ENCODE data around the gene YY1. TPM values are rescaled to one million over a fixed set of nuclear protein-coding genes. Genes with fewer than 3 reads are reported as not detected.

YY1 gene
- total RNA-seq, result 10 to 100 TPM; 88.6 to 98.2 TPM

DNA sequence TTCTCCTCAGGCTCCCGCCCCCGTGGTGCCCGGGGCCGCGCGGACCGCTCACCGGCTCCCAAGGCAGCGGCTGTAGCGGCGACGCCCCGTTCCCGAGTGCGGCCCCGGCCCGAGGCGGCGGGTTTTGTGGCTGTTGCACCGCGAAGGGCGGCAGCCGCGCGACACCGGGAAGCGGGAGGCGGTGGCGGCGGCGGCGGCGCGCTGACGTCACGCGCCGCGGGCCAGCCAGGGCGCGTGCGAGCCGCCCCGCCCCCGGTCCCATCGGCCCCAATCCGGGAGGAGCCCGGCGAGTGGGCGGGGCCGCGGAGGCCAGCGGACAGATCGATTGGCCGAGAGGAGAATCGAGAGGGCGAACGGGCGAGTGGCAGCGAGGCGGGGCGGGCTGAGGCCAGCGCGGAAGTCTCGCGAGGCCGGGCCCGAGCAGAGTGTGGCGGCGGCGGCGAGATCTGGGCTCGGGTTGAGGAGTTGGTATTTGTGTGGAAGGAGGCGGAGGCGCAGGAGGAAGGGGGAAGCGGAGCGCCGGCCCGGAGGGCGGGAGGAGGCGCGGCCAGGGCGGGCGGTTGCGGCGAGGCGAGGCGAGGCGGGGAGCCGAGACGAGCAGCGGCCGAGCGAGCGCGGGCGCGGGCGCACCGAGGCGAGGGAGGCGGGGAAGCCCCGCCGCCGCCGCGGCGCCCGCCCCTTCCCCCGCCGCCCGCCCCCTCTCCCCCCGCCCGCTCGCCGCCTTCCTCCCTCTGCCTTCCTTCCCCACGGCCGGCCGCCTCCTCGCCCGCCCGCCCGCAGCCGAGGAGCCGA lies at the start of gene YY1:
TSS of gene YY1 (plus strand) at position 726 of the 792 bp plus-strand sequence. CDS start 101 bp downstream, outside the sequence.
- intact Hi-C loops (cut with micrococcal nuclease), result loop anchor here (1.0 to 5.0 kb wide), 4 partner anchors 17 to 1524 kb away; partner anchors contain the start of genes CCNK, PPP2R5C and SETD3
- DNase-seq, result peak; percentile 99
- Mint-ChIP-seq H3K27me3 (peaks cover 2% of the 10 kb centered on the region), H3K36me3 (peaks cover 36% of the 10 kb centered on the region), H3K4me1 (ENCODE audit: low read depth) (peaks cover 58% of the 10 kb centered on the region), H3K27ac (peak within 1 kb of the TSS; percentile 99), H3K4me3 (peak within 1 kb of the TSS; percentile 89), H3K9me3 (no peaks in the 10 kb centered on the region)
- POLR2A ChIA-PET, result interaction anchor here (1.0 to 5.0 kb wide), 3 partner anchors 15 to 139 kb away, joined by 3 to 64 read pairs (median 7); no protein-coding TSS in a partner anchor
- CTCF ChIA-PET, result interaction anchor here (2.1 to 3.2 kb wide), 3 partner anchors 17 to 255 kb away, joined by 6 to 19 read pairs (median 17); no protein-coding TSS in a partner anchor

DNA sequence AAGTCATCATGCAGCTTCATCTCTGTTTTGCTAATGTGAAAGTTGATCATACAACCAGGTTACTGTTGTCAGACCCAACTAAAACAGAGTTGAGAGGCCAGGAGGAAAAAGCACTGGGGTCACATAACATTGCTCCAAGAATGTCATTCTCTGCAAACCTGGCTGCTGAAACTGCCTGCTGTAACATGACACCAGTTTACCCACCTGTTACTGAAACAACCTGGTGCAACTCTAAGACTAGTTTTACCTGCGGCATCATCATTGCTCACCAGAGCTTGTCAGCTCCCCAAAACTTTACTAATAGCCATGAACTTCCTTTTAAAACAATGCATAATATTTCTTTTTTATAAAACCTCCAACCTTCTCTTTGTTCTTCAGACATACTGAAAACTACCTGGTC lies 48.8 kb upstream of the YY1 start:
- no peak overlapping the region for H3K4me3 Mint-ChIP-seq
- ChIA-PET POLR2A (no interaction called here), CTCF (no interaction called here)
- no peaks in the 10 kb centered on the region for H3K9me3 Mint-ChIP-seq
- no peaks in the 10 kb centered on the region for H3K36me3 Mint-ChIP-seq
- H3K27me3 Mint-ChIP-seq, result no peaks in the 10 kb centered on the region
- peaks cover 14% of the 10 kb centered on the region for H3K4me1 Mint-ChIP-seq (ENCODE audit: low read depth)
- DNase-seq, result no peak
- intact Hi-C loops (cut with micrococcal nuclease), result loop anchor here (10.0 kb wide), 1 partner anchor 505 kb away; the partner anchor contains the start of gene CYP46A1
- no peak overlapping the region for H3K27ac Mint-ChIP-seq

DNA sequence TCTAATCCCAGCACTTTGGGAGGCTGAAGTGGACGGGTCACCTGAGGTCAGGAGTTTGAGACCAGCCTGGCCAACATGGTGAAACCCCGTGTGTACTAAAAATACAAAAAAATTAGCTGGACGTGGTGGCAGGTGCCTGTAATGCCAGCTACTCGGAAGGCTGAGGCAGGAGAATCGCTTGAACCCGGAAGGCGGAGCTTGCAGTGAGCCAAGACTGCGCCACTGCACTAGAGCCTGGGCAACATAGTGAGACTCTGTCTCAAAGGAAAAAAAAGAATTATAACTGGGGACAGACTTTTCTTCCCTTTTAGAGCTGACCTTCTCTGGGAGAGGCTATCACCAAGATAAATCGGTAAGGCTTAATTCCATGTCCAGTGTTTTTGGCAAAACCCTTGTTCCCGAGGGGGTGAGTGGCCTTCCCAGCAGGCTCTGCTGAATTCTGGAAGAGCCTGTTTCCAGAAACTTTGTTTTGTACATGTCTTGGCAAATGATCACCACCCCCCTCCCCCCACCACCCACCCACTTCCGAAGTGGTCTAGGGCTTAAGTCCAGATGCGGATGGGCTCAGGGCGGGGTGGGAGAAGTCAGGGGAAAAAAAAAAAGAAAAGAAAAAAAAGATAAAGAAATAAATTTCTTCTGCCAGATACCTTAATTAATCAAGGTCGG lies 47.2 kb upstream of the YY1 start:
- no peak for DNase-seq
- CTCF ChIA-PET, result interaction anchor here (0.7 to 4.0 kb wide), 29 partner anchors 11 to 293 kb away, joined by 3 to 72 read pairs (median 6); no protein-coding TSS in a partner anchor
- POLR2A ChIA-PET, result interaction anchor here (1.1 to 2.1 kb wide), 4 partner anchors 23 to 126 kb away, joined by 3 to 8 read pairs (median 6); partner anchors contain the start of gene EVL
- Mint-ChIP-seq H3K4me1 (ENCODE audit: low read depth) (peaks cover 14% of the 10 kb centered on the region), H3K9me3 (no peaks in the 10 kb centered on the region), H3K4me3 (no peak overlapping the region), H3K27me3 (no peaks in the 10 kb centered on the region), H3K27ac (no peak overlapping the region), H3K36me3 (no peaks in the 10 kb centered on the region)
- intact Hi-C loops (cut with micrococcal nuclease), result loop anchor here (2.0 to 10.0 kb wide), 7 partner anchors 45 to 507 kb away; partner anchors contain the start of genes CYP46A1 and YY1

DNA sequence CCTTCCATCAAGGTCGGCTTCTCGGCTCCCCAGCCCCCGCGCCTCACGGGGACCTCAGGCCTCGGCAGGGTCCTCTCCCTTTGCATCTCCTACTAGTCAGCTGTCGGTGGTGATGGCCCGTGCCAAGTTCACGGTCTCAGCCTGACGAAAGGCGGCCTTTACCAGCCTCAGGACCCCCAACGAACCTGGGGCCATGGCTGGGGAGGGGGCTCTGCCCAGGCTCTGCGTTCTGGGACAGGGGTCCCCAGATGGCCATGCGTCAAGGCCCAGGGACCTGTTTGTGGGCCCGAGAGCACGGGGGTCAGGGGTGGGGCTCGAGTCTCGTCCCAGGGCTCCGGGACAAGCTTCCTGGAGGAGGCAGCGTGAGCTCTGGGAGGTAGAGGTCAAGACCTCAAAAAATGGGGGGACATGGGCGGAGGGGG lies 46.7 kb upstream of the YY1 start:
- peak; percentile 16 for DNase-seq
- intact Hi-C loops (cut with micrococcal nuclease), result loop anchor here (2.0 to 10.0 kb wide), 7 partner anchors 45 to 507 kb away; partner anchors contain the start of genes CYP46A1 and YY1
- H3K36me3 Mint-ChIP-seq, result no peaks in the 10 kb centered on the region
- POLR2A ChIA-PET, result interaction anchor here (1.0 to 2.3 kb wide), 10 partner anchors 13 to 127 kb away, joined by 3 to 8 read pairs (median 4); partner anchors contain the start of gene EVL
- H3K27me3 Mint-ChIP-seq, result no peaks in the 10 kb centered on the region
- CTCF ChIA-PET, result interaction anchor here (0.6 to 4.0 kb wide), 68 partner anchors 10 to 461 kb away, joined by 3 to 72 read pairs (median 6); partner anchors contain the start of gene DEGS2
- no peaks in the 10 kb centered on the region for H3K9me3 Mint-ChIP-seq
- H3K27ac Mint-ChIP-seq, result peak overlapping the region; percentile 86
- peak overlapping the region; percentile 69 for H3K4me3 Mint-ChIP-seq
- H3K4me1 Mint-ChIP-seq (ENCODE audit: low read depth), result peaks cover 14% of the 10 kb centered on the region

DNA sequence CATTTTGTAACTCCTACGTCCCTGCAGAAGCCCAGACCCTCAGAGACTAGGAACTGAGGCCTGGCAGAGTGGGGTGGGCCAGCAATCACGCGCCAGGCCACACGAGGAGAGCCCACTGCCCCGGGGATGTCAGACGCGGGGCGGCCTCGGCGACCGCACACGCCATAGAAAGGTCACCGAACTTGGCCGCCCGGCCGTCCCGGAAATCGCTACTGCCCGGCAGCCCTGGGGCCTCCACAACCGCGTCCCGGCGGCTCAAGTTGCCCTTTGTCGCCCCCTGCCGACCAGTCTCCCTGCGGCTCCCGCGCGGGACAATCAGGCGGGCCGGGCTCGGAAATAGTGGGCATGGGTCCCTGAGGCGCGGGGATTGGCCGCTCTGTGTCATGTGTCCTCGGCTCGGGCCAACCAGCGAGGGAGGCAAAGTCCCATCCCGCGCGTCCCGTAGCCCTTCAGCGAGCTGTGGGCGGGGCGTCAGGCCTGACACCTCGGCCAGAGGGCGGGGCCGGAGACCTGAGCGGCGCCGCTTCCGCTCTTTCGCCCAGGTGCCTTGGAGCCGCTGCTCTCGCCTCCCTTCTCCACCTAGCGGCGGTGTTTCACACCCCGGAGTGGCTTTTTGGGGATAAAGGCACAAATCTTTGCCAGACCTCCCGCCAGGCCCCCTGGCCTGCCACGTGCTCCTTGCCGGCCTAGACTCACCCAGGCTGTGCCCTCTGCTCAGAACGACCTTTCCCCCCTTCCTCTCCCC lies 46.1 kb upstream of the YY1 start:
- DNase-seq, result peak; percentile 100
- intact Hi-C loops (cut with micrococcal nuclease), result loop anchor here (1.0 to 10.0 kb wide), 11 partner anchors 21 to 508 kb away; partner anchors contain the start of genes CYP46A1 and YY1
- Mint-ChIP-seq H3K27me3 (no peaks in the 10 kb centered on the region), H3K27ac (peak overlapping the region; percentile 86), H3K9me3 (no peaks in the 10 kb centered on the region), H3K4me1 (ENCODE audit: low read depth) (peaks cover 14% of the 10 kb centered on the region), H3K36me3 (no peaks in the 10 kb centered on the region), H3K4me3 (peak overlapping the region; percentile 73)
- ChIA-PET CTCF (interaction anchor here (0.6 to 4.0 kb wide), 86 partner anchors 9 to 598 kb away, joined by 3 to 72 read pairs (median 5); partner anchors contain the start of gene DEGS2), POLR2A (interaction anchor here (0.6 to 2.3 kb wide), 14 partner anchors 14 to 222 kb away, joined by 3 to 8 read pairs (median 3); partner anchors contain the start of gene EVL)

DNA sequence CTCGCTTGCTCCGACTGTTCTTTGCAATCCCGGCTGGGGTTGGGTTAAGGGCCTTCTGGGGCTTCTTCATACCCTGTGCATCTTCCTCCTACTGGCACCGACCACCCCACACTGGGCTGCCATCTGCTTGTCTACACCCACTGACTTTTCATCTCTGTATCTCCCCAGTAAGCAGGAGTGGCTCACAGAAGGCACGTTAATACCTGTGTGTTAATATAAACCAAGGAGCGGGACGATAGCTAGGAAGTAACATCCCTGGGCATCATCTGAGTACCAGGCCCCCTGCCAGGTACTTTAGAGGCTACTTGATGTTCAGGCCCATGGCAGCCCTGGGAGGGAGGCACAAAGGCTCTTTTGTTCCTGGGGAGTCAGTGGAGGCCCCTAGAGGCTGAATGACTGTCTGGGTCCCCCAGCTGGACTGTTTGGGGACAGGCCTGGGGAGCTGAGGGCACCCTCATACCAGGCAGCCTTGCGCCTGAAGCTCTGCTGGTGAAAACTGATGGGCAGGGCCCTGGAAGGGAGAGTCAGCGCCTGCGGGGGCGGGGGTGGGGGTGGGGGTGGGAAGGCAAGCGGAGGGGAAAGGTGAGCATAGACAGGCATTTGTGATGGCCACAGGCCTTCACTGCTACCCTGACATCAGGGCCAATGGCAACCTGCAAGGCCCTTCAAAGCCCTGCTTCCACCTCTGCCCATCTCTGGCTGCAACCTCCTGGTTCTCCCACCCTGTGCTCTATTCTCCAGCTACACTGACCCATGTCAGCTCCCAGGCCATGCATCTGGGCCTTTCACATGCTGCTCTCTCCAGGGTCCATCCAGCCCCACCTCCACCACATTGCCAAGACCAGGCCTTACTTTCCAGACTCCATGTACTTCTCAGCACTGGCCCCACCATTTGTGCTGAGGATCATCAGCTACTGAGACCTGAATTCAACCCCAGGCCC lies 45.3 kb upstream of the YY1 start:
- Mint-ChIP-seq H3K4me1 (ENCODE audit: low read depth) (peaks cover 14% of the 10 kb centered on the region), H3K36me3 (no peaks in the 10 kb centered on the region), H3K4me3 (peak overlapping the region; percentile 73), H3K9me3 (no peaks in the 10 kb centered on the region), H3K27ac (peak overlapping the region; percentile 86), H3K27me3 (no peaks in the 10 kb centered on the region)
- intact Hi-C loops (cut with micrococcal nuclease), result loop anchor here (1.0 to 10.0 kb wide), 11 partner anchors 21 to 509 kb away; partner anchors contain the start of genes CYP46A1 and YY1
- CTCF ChIA-PET, result interaction anchor here (0.6 to 4.0 kb wide), 82 partner anchors 9 to 599 kb away, joined by 3 to 72 read pairs (median 5); partner anchors contain the start of gene DEGS2
- POLR2A ChIA-PET, result interaction anchor here (0.6 to 2.3 kb wide), 13 partner anchors 15 to 222 kb away, joined by 3 to 8 read pairs (median 3); partner anchors contain the start of gene EVL
- DNase-seq, result peak; percentile 32

DNA sequence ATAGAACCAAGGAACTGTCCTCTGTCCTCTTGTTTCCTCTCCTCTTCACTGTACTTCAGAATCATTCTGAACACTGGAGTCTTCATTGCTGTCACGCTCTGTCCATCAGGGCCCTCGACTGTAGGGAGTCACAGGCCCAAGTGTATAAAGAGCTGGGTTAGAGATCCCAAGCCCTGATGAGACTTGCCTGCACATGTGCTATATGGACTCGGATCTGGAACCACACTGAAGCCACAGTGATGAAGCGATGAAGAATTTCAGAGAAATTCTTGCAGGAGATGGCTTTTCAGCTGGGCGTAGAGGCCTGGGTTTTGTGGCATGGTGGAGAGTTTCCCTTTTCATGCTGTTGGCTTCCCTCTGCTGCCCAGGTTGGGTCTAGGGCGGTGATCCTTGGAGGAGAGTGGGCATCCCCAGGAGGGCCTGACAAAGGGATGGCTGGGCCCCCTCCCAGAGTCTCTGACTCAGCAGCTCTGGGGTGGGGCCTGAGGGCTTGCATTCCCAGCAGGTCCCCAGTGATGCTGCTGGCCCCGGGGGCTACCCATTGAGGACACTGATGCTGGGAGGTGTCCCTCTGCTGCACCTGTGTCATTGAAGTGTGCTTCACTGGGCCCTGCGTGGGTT lies 39.6 kb upstream of the YY1 start:
- CTCF ChIA-PET, result no interaction called here
- POLR2A ChIA-PET, result no interaction called here
- no peaks in the 10 kb centered on the region for H3K9me3 Mint-ChIP-seq
- no peak overlapping the region for H3K4me3 Mint-ChIP-seq
- H3K36me3 Mint-ChIP-seq, result no peaks in the 10 kb centered on the region
- intact Hi-C loops (cut with micrococcal nuclease), result loop anchor here (10.0 kb wide), 1 partner anchor 515 kb away; the partner anchor contains the start of gene CYP46A1
- H3K4me1 Mint-ChIP-seq (ENCODE audit: low read depth), result peaks cover under 1% of the 10 kb centered on the region
- H3K27ac Mint-ChIP-seq, result no peak overlapping the region
- DNase-seq, result no peak
- H3K27me3 Mint-ChIP-seq, result peaks cover 2% of the 10 kb centered on the region

DNA sequence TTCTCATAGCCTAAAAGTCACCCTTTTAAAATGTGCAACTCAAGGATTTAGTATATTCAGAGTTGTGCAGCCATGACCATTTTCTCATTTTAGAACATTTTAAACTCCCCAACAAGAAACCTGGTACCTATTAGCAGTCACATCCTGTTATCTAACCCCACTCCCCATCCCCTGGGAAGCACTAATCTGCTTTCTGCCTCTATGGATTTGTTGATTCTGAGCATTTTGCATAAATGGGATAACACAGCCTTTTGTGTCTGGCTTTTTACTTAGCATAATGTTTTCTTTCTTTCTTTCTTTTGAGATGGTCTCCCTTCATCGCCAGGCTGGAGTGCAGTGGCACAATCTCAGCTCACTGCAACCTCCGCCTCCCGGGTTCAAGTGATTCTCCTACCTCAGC lies 38.6 kb upstream of the YY1 start:
- Mint-ChIP-seq H3K27ac (no peak overlapping the region), H3K9me3 (no peaks in the 10 kb centered on the region), H3K4me3 (no peak overlapping the region), H3K4me1 (ENCODE audit: low read depth) (no peaks in the 10 kb centered on the region), H3K27me3 (peaks cover 2% of the 10 kb centered on the region), H3K36me3 (no peaks in the 10 kb centered on the region)
- CTCF ChIA-PET, result no interaction called here
- intact Hi-C loops (cut with micrococcal nuclease), result no loop called here
- DNase-seq, result no peak
- POLR2A ChIA-PET, result no interaction called here

DNA sequence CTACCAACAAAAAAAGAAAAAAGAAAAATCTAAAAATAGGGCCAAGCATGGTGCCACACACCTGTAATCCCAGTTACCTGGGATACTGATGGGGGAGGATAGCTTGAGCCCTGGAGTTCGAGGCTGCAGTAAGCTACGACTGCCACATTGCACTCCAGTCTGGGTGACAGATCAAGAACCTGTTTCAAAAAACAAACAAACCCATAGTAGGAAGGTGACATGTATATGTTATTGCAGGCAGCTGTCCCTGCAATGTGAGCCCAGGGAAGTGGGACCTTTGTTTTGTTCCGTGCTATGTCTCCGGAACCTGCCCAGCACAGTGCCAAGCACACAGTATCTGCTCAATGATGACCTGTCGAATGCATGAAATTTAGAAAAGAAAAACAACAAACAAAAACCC lies 37.2 kb upstream of the YY1 start:
- no peaks in the 10 kb centered on the region for H3K4me1 Mint-ChIP-seq (ENCODE audit: low read depth)

DNA sequence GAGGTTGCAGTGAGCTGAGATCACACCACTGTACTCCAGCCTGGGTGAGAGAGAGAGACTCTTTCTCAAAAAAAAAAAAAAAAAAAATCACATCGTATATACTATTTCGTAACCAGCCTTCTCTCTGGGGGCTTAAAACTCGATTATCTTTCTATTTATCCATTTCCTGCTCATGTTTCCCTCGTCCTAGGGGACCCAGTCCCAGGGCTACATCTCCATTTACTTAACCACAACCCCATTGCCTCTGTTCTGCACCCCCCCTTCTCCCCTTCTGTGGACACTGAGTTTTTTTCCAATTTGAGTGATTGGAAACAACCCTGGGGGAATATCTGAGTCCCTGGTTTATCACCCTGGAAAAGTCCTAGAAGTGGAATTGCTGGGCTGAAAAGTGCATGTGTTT lies 36.2 kb upstream of the YY1 start:
- no peak for DNase-seq
- intact Hi-C loops (cut with micrococcal nuclease), result no loop called here
- POLR2A ChIA-PET, result interaction anchor here (0.7 kb wide), 1 partner anchor 138 kb away, joined by 3 read pairs; no protein-coding TSS in a partner anchor
- Mint-ChIP-seq H3K36me3 (no peaks in the 10 kb centered on the region), H3K9me3 (no peaks in the 10 kb centered on the region), H3K27ac (no peak overlapping the region), H3K27me3 (peaks cover 2% of the 10 kb centered on the region), H3K4me3 (no peak overlapping the region), H3K4me1 (ENCODE audit: low read depth) (no peaks in the 10 kb centered on the region)
- CTCF ChIA-PET, result interaction anchor here (2.4 kb wide), 1 partner anchor 10 kb away, joined by 11 read pairs; no protein-coding TSS in a partner anchor

More for the DNA sequence above, 37.2 kb upstream of the YY1 start:
- Mint-ChIP-seq H3K27me3 (peaks cover 2% of the 10 kb centered on the region), H3K4me3 (no peak overlapping the region), H3K36me3 (no peaks in the 10 kb centered on the region), H3K27ac (no peak overlapping the region), H3K9me3 (no peaks in the 10 kb centered on the region)
- no peak for DNase-seq
- CTCF ChIA-PET, result interaction anchor here (2.4 kb wide), 1 partner anchor 9 kb away, joined by 11 read pairs; no protein-coding TSS in a partner anchor
- intact Hi-C loops (cut with micrococcal nuclease), result no loop called here
- POLR2A ChIA-PET, result no interaction called here

All from activated CD4-positive, alpha-beta memory T cell treated with anti-CD3 and anti-CD28 coated beads for 36 hours (primary cell).